GM12891 (cell line): ENCODE measurements around the gene BAD.
A peak's percentile ranks its signal among the peaks of the same experiment; 100 is the strongest.

Experiments
- DNase-seq: peaks from one replicate; pipeline ENCODE4 v3.0.0; 2011; ENCODE audit warnings: low spot score; ENCODE audit not compliant: insufficient read length
- FAIRE-seq: peaks from 2 replicates; lab custom pipeline; 2011; peaks lifted over from hg19 to GRCh38; lab: Jason Lieb, UNC
- PAX5 ChIP-seq: IDR thresholded peaks from 2 replicates; pipeline ENCODE4 v1.6.1; 2011; ENCODE audit warnings: low read length, moderate library complexity, mild to moderate bottlenecking; ENCODE audit not compliant: insufficient read depth, severe bottlenecking
- POLR2A ChIP-seq: IDR thresholded peaks from 2 replicates; pipeline ENCODE4 v1.6.1; 2011; ENCODE audit warnings: low read depth, low read length, control low read depth
- POLR2AphosphoS5 ChIP-seq: IDR thresholded peaks from 2 replicates; pipeline ENCODE4 v1.6.1; 2011; ENCODE audit warnings: low read depth, low read length, control low read depth
- POU2F2 ChIP-seq: IDR thresholded peaks from 2 replicates; pipeline ENCODE4 v1.6.1; 2011; ENCODE audit warnings: low read depth, mild to moderate bottlenecking, control low read depth, low read length, moderate library complexity
- SPI1 ChIP-seq: IDR thresholded peaks from 2 replicates; pipeline ENCODE4 v1.6.1; 2011; ENCODE audit warnings: low read depth, low read length, control low read depth
- TAF1 ChIP-seq: IDR thresholded peaks from 2 replicates; pipeline ENCODE4 v1.6.1; 2011; ENCODE audit warnings: low read depth, low read length, control low read depth

Gene BAD

GRCh38 chr11:64231546-64231945 is 52.9 kb downstream of the BAD start:
- DNase-seq (no peak), FAIRE-seq (no peak)
- no peak for TF ChIP-seq TAF1
- no peak for TF ChIP-seq POLR2AphosphoS5
- no peak for TF ChIP-seq POLR2A
- TF ChIP-seq SPI1, result no peak
- TF ChIP-seq PAX5, result no peak
- TF ChIP-seq POU2F2, result no peak

GRCh38 chr11:64230985-64231365 is 53.5 kb downstream of the BAD start:
- DNase-seq (no peak), FAIRE-seq (peak; percentile 70)
- TF ChIP-seq POU2F2, result no peak
- no peak for TF ChIP-seq POLR2AphosphoS5
- TF ChIP-seq PAX5, result no peak
- no peak for TF ChIP-seq POLR2A
- no peak for TF ChIP-seq TAF1
- TF ChIP-seq SPI1, result no peak

GRCh38 chr11:64230171-64230984 is 54.1 kb downstream of the BAD start, which contains the start of gene DNAJC4:
DNAJC4 (plus strand) TSS chr11:64230548; CDS start chr11:64230855, 307 bp downstream.
- DNase-seq, result peak; percentile 84
- peak; percentile 93 for FAIRE-seq
- TF ChIP-seq POLR2A, result peak; percentile 60; the same call in 1 of the 2 replicates
- TF ChIP-seq POU2F2, result no peak
- TF ChIP-seq POLR2AphosphoS5, result peak; percentile 49; the same call in 1 of the 2 replicates
- no peak for TF ChIP-seq PAX5
- TF ChIP-seq TAF1, result 0 out of 2 replicates have a peak, but pooled peaks have one; percentile 5
- 0 out of 2 replicates have a peak, but pooled peaks have one; percentile 9 for TF ChIP-seq SPI1

- DNase-seq (no peak), FAIRE-seq (no peak)
- TF ChIP-seq TAF1 (no peak), PAX5 (no peak), POU2F2 (no peak), POLR2AphosphoS5 (no peak), SPI1 (no peak), POLR2A (no peak)
Measured at GRCh38 chr11:64229744-64230170, 54.7 kb downstream of the BAD start.

- no peak for FAIRE-seq
- no peak for DNase-seq
- no peak for TF ChIP-seq POU2F2
- no peak for TF ChIP-seq TAF1
- TF ChIP-seq SPI1, result no peak
- no peak for TF ChIP-seq POLR2AphosphoS5
- TF ChIP-seq PAX5, result no peak
- TF ChIP-seq POLR2A, result no peak
Measured at GRCh38 chr11:64229090-64229743, 55.2 kb downstream of the BAD start.

GRCh38 chr11:64227405-64227956 is 57.0 kb downstream of the BAD start:
- DNase-seq, result no peak
- TF ChIP-seq POLR2AphosphoS5 (no peak), PAX5 (no peak), SPI1 (no peak), POLR2A (no peak), POU2F2 (no peak), TAF1 (no peak)
- FAIRE-seq, result no peak

GRCh38 chr11:64226507-64227051 is 57.9 kb downstream of the BAD start:
- FAIRE-seq, result peak; percentile 90

GRCh38 chr11:64225608-64226506 is 58.6 kb downstream of the BAD start, which contains the start of the genes NUDT22 and TRPT1:
NUDT22 (plus strand) TSS chr11:64226274; CDS start chr11:64226653, 379 bp downstream.
TRPT1 (minus strand) TSS chr11:64226186; CDS start chr11:64225860, 326 bp downstream.
- FAIRE-seq (peak; percentile 90), DNase-seq (peak; percentile 96)
- no peak for TF ChIP-seq POU2F2
- TF ChIP-seq PAX5, result no peak
- peak; percentile 81 for TF ChIP-seq SPI1
- peak; percentile 15; the same call in 1 of the 2 replicates for TF ChIP-seq POLR2AphosphoS5
- TF ChIP-seq TAF1, result no peak

More at GRCh38 chr11:64226507-64227051, 57.9 kb downstream of the BAD start:
- DNase-seq, result no peak
- TF ChIP-seq PAX5 (no peak), TAF1 (0 out of 2 replicates have a peak, but pooled peaks have one; percentile 31), POU2F2 (no peak), POLR2A (peak; percentile 54; the same call in 1 of the 2 replicates), POLR2AphosphoS5 (peak; percentile 57; the same call in 1 of the 2 replicates), SPI1 (0 out of 2 replicates have a peak, but pooled peaks have one; percentile 5)
